Astrocyte (in vitro differentiated cells and primary cell): ENCODE measurements around the gene TEC. TPM values are rescaled to one million over a fixed set of nuclear protein-coding genes. Genes with fewer than 3 reads are reported as not detected.

Experiments used
- DNase-seq: peaks from one replicate; pipeline ENCODE4 v3.0.0-alpha.2; 2010; ENCODE audit warnings: low read depth
- FAIRE-seq: peaks from 2 replicates; lab custom pipeline; 2011; peaks lifted over from hg19 to GRCh38; lab: Jason Lieb, UNC
- H2AFZ ChIP-seq: 2 replicates; pipeline ENCODE4 v1.6.0; 2012; ENCODE audit warnings: low read depth, low read length, inconsistent platforms
- H3K27ac ChIP-seq: 2 replicates; pipeline ENCODE4 v1.5.1; 2011; ENCODE audit warnings: low read depth, low read length, inconsistent platforms
- H3K27me3 ChIP-seq: 2 replicates; pipeline ENCODE4 v1.6.0; 2011; ENCODE audit warnings: low read length, inconsistent platforms; ENCODE audit not compliant: insufficient read depth
- H3K36me3 ChIP-seq: 2 replicates; pipeline ENCODE4 v1.5.1; 2011; ENCODE audit warnings: low read length, inconsistent platforms; ENCODE audit not compliant: insufficient read depth
- H3K4me1 ChIP-seq: 2 replicates; pipeline ENCODE4 v1.5.1; 2011; ENCODE audit warnings: low read length, inconsistent platforms; ENCODE audit not compliant: insufficient read depth
- H3K4me2 ChIP-seq: 2 replicates; pipeline ENCODE4 v1.6.0; 2012; ENCODE audit warnings: low read length, inconsistent platforms
- H3K4me3 ChIP-seq: 2 replicates; pipeline ENCODE4 v1.5.1; 2011; ENCODE audit warnings: low read depth, mild to moderate bottlenecking, low read length, inconsistent platforms; ENCODE audit not compliant: insufficient read depth
- H3K79me2 ChIP-seq: 2 replicates; pipeline ENCODE4 v1.6.0; 2012; ENCODE audit warnings: mild to moderate bottlenecking, low read length, inconsistent platforms; ENCODE audit not compliant: insufficient read depth
- H3K9ac ChIP-seq: 2 replicates; pipeline ENCODE4 v1.6.0; 2012; ENCODE audit warnings: mild to moderate bottlenecking, low read length, inconsistent platforms
- H3K9me3 ChIP-seq: 2 replicates; pipeline ENCODE4 v1.5.1; 2012; ENCODE audit warnings: low read depth, mild to moderate bottlenecking, low read length, inconsistent platforms; ENCODE audit not compliant: insufficient read depth
- H4K20me1 ChIP-seq: 2 replicates; pipeline ENCODE4 v1.6.0; 2012; ENCODE audit warnings: low read length, inconsistent platforms; ENCODE audit not compliant: insufficient read depth
- H3K27ac Mint-ChIP-seq: one replicate; pipeline ENCODE4 v1.8.0; 2021; ENCODE audit warnings: mild to moderate bottlenecking, mixed read lengths; ENCODE audit not compliant: unreplicated experiment
- H3K27me3 Mint-ChIP-seq: one replicate; pipeline ENCODE4 v1.8.0; 2021; ENCODE audit warnings: low read depth, mixed read lengths; ENCODE audit not compliant: unreplicated experiment
- H3K36me3 Mint-ChIP-seq: one replicate; pipeline ENCODE4 v1.8.0; 2021; ENCODE audit warnings: low read depth, mixed read lengths; ENCODE audit not compliant: unreplicated experiment
- H3K4me1 Mint-ChIP-seq: one replicate; pipeline ENCODE4 v1.8.0; 2021; ENCODE audit warnings: low read depth, mixed read lengths; ENCODE audit not compliant: unreplicated experiment
- H3K4me3 Mint-ChIP-seq: one replicate; pipeline ENCODE4 v1.8.0; 2021; ENCODE audit warnings: mild to moderate bottlenecking, moderate library complexity, mixed read lengths; ENCODE audit not compliant: unreplicated experiment
- H3K9me3 Mint-ChIP-seq: one replicate; pipeline ENCODE4 v1.8.0; 2021; ENCODE audit warnings: mild to moderate bottlenecking, mixed read lengths; ENCODE audit not compliant: unreplicated experiment
- EZH2 ChIP-seq: IDR thresholded peaks from 2 replicates; pipeline ENCODE4 v1.6.1; 2012; ENCODE audit warnings: mild to moderate bottlenecking, low read length, inconsistent platforms; ENCODE audit not compliant: insufficient read depth
- total RNA-seq: library from RNA; stranded (reverse); gene quantifications from 2 replicates; pipeline ENCODE4 v1.2.1, GENCODE V29; 2021
- TF ChIP-seq, protein P1 (sequence below): IDR thresholded peaks from 2 replicates; pipeline ENCODE4 v1.5.1; 2011; ENCODE audit warnings: low read depth, mild to moderate bottlenecking, inconsistent platforms, low read length, moderate library complexity; ENCODE audit not compliant: insufficient read depth

The TEC gene
- total RNA-seq, 1 donor from 2014 or later: 0.61 TPM

DNA sequence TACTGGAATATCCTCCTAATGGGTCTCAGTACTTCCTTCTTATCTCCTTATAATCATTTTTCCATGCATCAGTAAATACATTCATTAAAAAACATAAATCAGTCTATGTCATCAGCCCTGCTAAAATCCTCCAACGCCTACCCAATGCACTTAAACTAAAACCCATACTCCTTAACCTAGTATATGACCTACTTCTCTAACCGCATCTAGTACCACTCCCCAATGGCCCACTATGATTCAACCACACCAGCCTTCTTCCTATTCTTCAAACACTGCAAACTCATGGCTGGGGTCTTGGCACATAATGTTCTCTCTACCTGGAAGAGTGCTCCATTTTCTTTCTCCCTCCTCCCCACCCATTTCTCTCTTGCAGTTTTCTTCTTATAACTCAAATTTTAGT, 18.7 kb downstream of the TEC start:
- DNase-seq (no peak), FAIRE-seq (no peak)
- no peaks in the 10 kb centered on the region for H3K79me2 ChIP-seq
- H3K9ac ChIP-seq: no peak overlapping the region
- Mint-ChIP-seq H3K27ac (no peak overlapping the region), H3K9me3 (no peaks in the 10 kb centered on the region), H3K4me3 (no peak overlapping the region), H3K27me3 (peaks cover 3% of the 10 kb centered on the region), H3K36me3 (no peaks in the 10 kb centered on the region), H3K4me1 (no peaks in the 10 kb centered on the region)
- no peak for TF ChIP-seq EZH2
- TF ChIP-seq, protein P1, sequence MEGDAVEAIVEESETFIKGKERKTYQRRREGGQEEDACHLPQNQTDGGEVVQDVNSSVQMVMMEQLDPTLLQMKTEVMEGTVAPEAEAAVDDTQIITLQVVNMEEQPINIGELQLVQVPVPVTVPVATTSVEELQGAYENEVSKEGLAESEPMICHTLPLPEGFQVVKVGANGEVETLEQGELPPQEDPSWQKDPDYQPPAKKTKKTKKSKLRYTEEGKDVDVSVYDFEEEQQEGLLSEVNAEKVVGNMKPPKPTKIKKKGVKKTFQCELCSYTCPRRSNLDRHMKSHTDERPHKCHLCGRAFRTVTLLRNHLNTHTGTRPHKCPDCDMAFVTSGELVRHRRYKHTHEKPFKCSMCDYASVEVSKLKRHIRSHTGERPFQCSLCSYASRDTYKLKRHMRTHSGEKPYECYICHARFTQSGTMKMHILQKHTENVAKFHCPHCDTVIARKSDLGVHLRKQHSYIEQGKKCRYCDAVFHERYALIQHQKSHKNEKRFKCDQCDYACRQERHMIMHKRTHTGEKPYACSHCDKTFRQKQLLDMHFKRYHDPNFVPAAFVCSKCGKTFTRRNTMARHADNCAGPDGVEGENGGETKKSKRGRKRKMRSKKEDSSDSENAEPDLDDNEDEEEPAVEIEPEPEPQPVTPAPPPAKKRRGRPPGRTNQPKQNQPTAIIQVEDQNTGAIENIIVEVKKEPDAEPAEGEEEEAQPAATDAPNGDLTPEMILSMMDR: no peak
- no peaks in the 10 kb centered on the region for H3K9me3 ChIP-seq
- H4K20me1 ChIP-seq: no peaks in the 10 kb centered on the region
- H3K36me3 ChIP-seq: no peaks in the 10 kb centered on the region
- H3K4me2 ChIP-seq: no peak overlapping the region
- H3K27ac ChIP-seq: no peak overlapping the region
- peaks cover 7% of the 10 kb centered on the region for H3K4me1 ChIP-seq
- no peak overlapping the region for H3K4me3 ChIP-seq
- no peaks in the 10 kb centered on the region for H3K27me3 ChIP-seq
- H2AFZ ChIP-seq: no peak overlapping the region

DNA sequence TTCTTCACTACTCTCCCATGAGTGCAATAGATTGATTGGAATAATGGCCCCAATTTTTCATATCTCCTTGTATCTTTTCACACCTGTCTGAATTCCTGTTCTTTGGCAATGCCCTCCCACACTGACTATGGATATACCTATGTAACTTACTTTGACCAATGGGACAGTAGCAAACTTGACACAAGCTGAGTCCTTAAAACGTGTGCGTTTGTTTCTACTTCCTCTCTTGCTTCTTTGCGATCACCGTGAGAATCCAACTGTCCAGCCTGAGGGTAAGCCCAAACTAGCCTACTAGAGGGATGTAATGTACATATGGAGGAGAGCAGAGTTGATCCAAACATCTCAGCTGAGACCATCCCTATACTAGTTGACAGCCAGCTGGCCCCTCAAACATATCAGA, 19.3 kb downstream of the TEC start:
- peaks cover 7% of the 10 kb centered on the region for H3K4me1 ChIP-seq
- H3K79me2 ChIP-seq: no peaks in the 10 kb centered on the region
- H3K9me3 ChIP-seq: no peaks in the 10 kb centered on the region
- no peak for DNase-seq
- no peak overlapping the region for H2AFZ ChIP-seq
- TF ChIP-seq EZH2: no peak
- TF ChIP-seq, protein P1: no peak
- H4K20me1 ChIP-seq: no peaks in the 10 kb centered on the region
- no peaks in the 10 kb centered on the region for H3K36me3 ChIP-seq
- FAIRE-seq: no peak
- no peaks in the 10 kb centered on the region for H3K4me1 Mint-ChIP-seq
- H3K4me3 Mint-ChIP-seq: no peak overlapping the region
- H3K4me3 ChIP-seq: no peak overlapping the region
- H3K36me3 Mint-ChIP-seq: no peaks in the 10 kb centered on the region
- H3K9me3 Mint-ChIP-seq: no peaks in the 10 kb centered on the region
- no peaks in the 10 kb centered on the region for H3K27me3 ChIP-seq
- H3K4me2 ChIP-seq: no peak overlapping the region
- peaks cover 3% of the 10 kb centered on the region for H3K27me3 Mint-ChIP-seq
- H3K27ac Mint-ChIP-seq: no peak overlapping the region
- H3K9ac ChIP-seq: no peak overlapping the region
- H3K27ac ChIP-seq: no peak overlapping the region

- Histone ChIP-seq H3K9me3 (no peaks in the 10 kb centered on the region), H3K4me3 (no peak overlapping the region), H3K9ac (no peak overlapping the region), H3K36me3 (no peaks in the 10 kb centered on the region), H3K79me2 (no peaks in the 10 kb centered on the region), H2AFZ (no peak overlapping the region), H3K4me2 (no peak overlapping the region), H3K27ac (no peak overlapping the region), H3K4me1 (peaks cover 7% of the 10 kb centered on the region), H4K20me1 (no peaks in the 10 kb centered on the region), H3K27me3 (no peaks in the 10 kb centered on the region)
- Mint-ChIP-seq H3K36me3 (no peaks in the 10 kb centered on the region), H3K27ac (no peak overlapping the region), H3K9me3 (no peaks in the 10 kb centered on the region), H3K27me3 (peaks cover 3% of the 10 kb centered on the region), H3K4me3 (no peak overlapping the region), H3K4me1 (no peaks in the 10 kb centered on the region)
- TF ChIP-seq EZH2: no peak
- TF ChIP-seq, protein P1: no peak
- DNase-seq (no peak), FAIRE-seq (no peak)
These were observed 20.3 kb downstream of the TEC start for GRCh38 chr4:48249378-48249777.
